Fibroblast of villous mesenchyme (primary cell): ENCODE results near the gene YKT6. TPM values are rescaled to one million over a fixed set of nuclear protein-coding genes. Genes with fewer than 3 reads are reported as not detected.
A peak's percentile ranks its signal among the peaks of the same experiment; 100 is the strongest.
"Not testable (repeated sequence)": the region's sequence is repeated elsewhere in the genome, so short reads cannot be mapped to it uniquely, and the experiment has no call there.

ENCODE experiments used
- DNase-seq: peaks from one replicate; pipeline ENCODE4 v3.0.0-alpha.2; 2010; ENCODE audit warnings: low read depth
- H3K4me3 ChIP-seq: 2 replicates; pipeline ENCODE4 v1.5.1; 2011; ENCODE audit warnings: low read depth, mild to moderate bottlenecking, low read length
- CTCF ChIP-seq: IDR thresholded peaks from 2 replicates; pipeline ENCODE4 v1.5.1; 2012; ENCODE audit warnings: low read depth, mild to moderate bottlenecking, low read length; ENCODE audit not compliant: insufficient read depth
- total RNA-seq: library from RNA; depleted of rRNA; stranded (reverse); fragments of >200 nt; gene quantifications from 2 replicates; pipeline ENCODE4 v1.2.3, GENCODE V29; 2012

Gene YKT6
- total RNA-seq, 1 donor = 108 TPM

- TF ChIP-seq CTCF = no peak
- no peak for DNase-seq
- no peak overlapping the region for H3K4me3 ChIP-seq
Measured at GRCh38 chr7:44161371-44161770, 39.4 kb upstream of the YKT6 start.

GRCh38 chr7:44162179-44162578 lies 38.6 kb upstream of the YKT6 start:
- H3K4me3 ChIP-seq = no peak overlapping the region
- no peak for TF ChIP-seq CTCF
- peak; percentile 26 for DNase-seq

- DNase-seq = no peak
- no peak for TF ChIP-seq CTCF
Measured at GRCh38 chr7:44162785-44163395, 37.9 kb upstream of the YKT6 start.

GRCh38 chr7:44163591-44163990 lies 37.2 kb upstream of the YKT6 start:
- DNase-seq = peak; percentile 80
- no peak for TF ChIP-seq CTCF
- no peak overlapping the region for H3K4me3 ChIP-seq

More at GRCh38 chr7:44162785-44163395, 37.9 kb upstream of the YKT6 start:
- no peak overlapping the region for H3K4me3 ChIP-seq

GRCh38 chr7:44167920-44168319 lies 32.9 kb upstream of the YKT6 start:
- no peak for TF ChIP-seq CTCF
- DNase-seq = no peak
- H3K4me3 ChIP-seq = no peak overlapping the region

GRCh38 chr7:44171901-44172300 lies 28.9 kb upstream of the YKT6 start:
- DNase-seq, H3K4me3 ChIP-seq: not testable (repeated sequence)

- no peak for TF ChIP-seq CTCF
- H3K4me3 ChIP-seq = no peak overlapping the region
- DNase-seq = no peak
Measured at GRCh38 chr7:44172352-44172751, 28.4 kb upstream of the YKT6 start.
